ENCODE data around the gene PET100.
"Not testable (repeated sequence)": the region's sequence is repeated elsewhere in the genome, so short reads cannot be mapped to it uniquely, and the experiment has no call there.

Gene PET100

GRCh38 chr19:7643629-7644549, 14.3 kb downstream of the PET100 start:
- not testable (repeated sequence) for H3K27ac Mint-ChIP-seq; ATAC-seq (replicated peaks); DNase-seq; H3K9me3 Mint-ChIP-seq; H3K27me3 Mint-ChIP-seq; H3K4me3 Mint-ChIP-seq
- Mint-ChIP-seq H3K36me3 (peaks cover 55 to 74% of the 10 kb centered on the region in 2 donors), H3K4me1 (peaks cover 15 to 17% of the 10 kb centered on the region in 2 donors)

GRCh38 chr19:7644550-7644877, 14.9 kb downstream of the PET100 start:
- Mint-ChIP-seq H3K27ac (no peak overlapping the region), H3K9me3 (peaks cover 0 to 2% of the 10 kb centered on the region in 2 donors), H3K4me3 (no peak overlapping the region), H3K36me3 (peaks cover 52 to 67% of the 10 kb centered on the region in 2 donors), H3K27me3 (no peaks in the 10 kb centered on the region), H3K4me1 (peaks cover 9 to 13% of the 10 kb centered on the region in 2 donors)
- no peak for DNase-seq
- ATAC-seq (replicated peaks), result no peak

DNA sequence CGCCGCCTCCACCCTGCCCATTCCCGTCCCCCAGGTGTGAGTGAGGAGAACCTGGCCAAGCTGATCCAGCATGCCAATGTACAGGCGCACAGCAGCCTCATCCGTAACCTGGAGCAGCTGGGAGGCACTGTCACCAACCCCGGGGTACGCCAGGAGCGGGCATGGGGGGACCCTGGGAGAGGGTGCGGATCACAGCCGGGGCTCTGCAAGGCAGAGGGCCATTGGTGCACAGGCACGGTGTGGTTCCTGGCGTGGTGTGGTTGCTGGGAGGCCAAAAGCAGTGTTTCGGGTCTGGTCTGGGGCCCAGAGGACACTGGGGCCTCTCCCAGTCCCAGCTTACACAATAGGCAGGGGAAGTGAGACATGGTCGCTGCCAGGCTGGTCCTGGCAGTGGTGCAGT, 15.6 kb downstream of the PET100 start:
- no peak overlapping the region for H3K4me3 Mint-ChIP-seq
- H3K36me3 Mint-ChIP-seq, result peaks cover 45 to 61% of the 10 kb centered on the region in 2 donors

GRCh38 chr19:7645656-7646425, 16.2 kb downstream of the PET100 start:
- Mint-ChIP-seq H3K4me3 (no peak overlapping the region), H3K4me1 (peaks cover 0 to 4% of the 10 kb centered on the region in 2 donors), H3K9me3 (peaks cover 0 to 2% of the 10 kb centered on the region in 2 donors), H3K27me3 (peaks cover 0 to 7% of the 10 kb centered on the region in 2 donors), H3K27ac (no peak overlapping the region), H3K36me3 (peaks cover 42 to 57% of the 10 kb centered on the region in 2 donors)
- DNase-seq, result no peak
- ATAC-seq (replicated peaks), result no peak

More for the DNA sequence above, 15.6 kb downstream of the PET100 start:
- DNase-seq, result no peak
- H3K4me1 Mint-ChIP-seq, result peaks cover 3 to 6% of the 10 kb centered on the region in 2 donors
- no peak overlapping the region for H3K27ac Mint-ChIP-seq
- ATAC-seq (replicated peaks), result peak in 1 of 2 donors; percentile 13
- H3K9me3 Mint-ChIP-seq, result peaks cover 0 to 2% of the 10 kb centered on the region in 2 donors
- H3K27me3 Mint-ChIP-seq, result peaks cover 0 to 4% of the 10 kb centered on the region in 2 donors

DNA sequence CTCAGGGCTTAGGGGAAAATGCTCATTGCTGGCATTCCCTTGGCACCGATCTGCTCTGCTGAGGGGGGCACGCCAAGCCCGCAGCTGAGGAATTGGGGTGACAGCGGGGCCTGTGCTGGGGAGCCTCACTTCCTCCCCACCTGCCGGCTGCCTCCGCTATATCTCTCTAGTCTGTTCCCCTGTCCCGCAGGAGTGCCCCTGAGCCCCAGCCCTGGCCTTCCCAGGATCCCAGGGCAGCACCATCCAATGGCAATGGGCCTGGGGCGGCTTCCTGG, 16.8 kb downstream of the PET100 start:
- Mint-ChIP-seq H3K9me3 (peaks cover 0 to 2% of the 10 kb centered on the region in 2 donors), H3K4me1 (peaks cover 0 to 4% of the 10 kb centered on the region in 2 donors), H3K27me3 (peaks cover 0 to 7% of the 10 kb centered on the region in 2 donors), H3K27ac (no peak overlapping the region), H3K4me3 (no peak overlapping the region), H3K36me3 (peaks cover 42 to 57% of the 10 kb centered on the region in 2 donors)
- no peak for DNase-seq
- ATAC-seq (replicated peaks), result no peak

GRCh38 chr19:7647156-7647555, 17.6 kb downstream of the PET100 start:
- peaks cover 0 to 7% of the 10 kb centered on the region in 2 donors for H3K27me3 Mint-ChIP-seq
- H3K27ac Mint-ChIP-seq, result no peak overlapping the region
- ATAC-seq (replicated peaks), result no peak
- H3K36me3 Mint-ChIP-seq, result peaks cover 39 to 53% of the 10 kb centered on the region in 2 donors
- peaks cover 3 to 5% of the 10 kb centered on the region in 2 donors for H3K4me1 Mint-ChIP-seq
- no peak overlapping the region for H3K4me3 Mint-ChIP-seq
- DNase-seq, result no peak
- peaks cover 0 to 2% of the 10 kb centered on the region in 2 donors for H3K9me3 Mint-ChIP-seq

GRCh38 chr19:7648265-7649014, 18.8 kb downstream of the PET100 start:
- H3K4me3 Mint-ChIP-seq, result no peak overlapping the region
- peaks cover 0 to 7% of the 10 kb centered on the region in 2 donors for H3K27me3 Mint-ChIP-seq
- H3K36me3 Mint-ChIP-seq, result peaks cover 33 to 41% of the 10 kb centered on the region in 2 donors
- H3K9me3 Mint-ChIP-seq, result no peaks in the 10 kb centered on the region
- peaks cover 7 to 8% of the 10 kb centered on the region in 2 donors for H3K4me1 Mint-ChIP-seq
- DNase-seq, result no peak
- no peak overlapping the region for H3K27ac Mint-ChIP-seq
- ATAC-seq (replicated peaks), result no peak

DNA sequence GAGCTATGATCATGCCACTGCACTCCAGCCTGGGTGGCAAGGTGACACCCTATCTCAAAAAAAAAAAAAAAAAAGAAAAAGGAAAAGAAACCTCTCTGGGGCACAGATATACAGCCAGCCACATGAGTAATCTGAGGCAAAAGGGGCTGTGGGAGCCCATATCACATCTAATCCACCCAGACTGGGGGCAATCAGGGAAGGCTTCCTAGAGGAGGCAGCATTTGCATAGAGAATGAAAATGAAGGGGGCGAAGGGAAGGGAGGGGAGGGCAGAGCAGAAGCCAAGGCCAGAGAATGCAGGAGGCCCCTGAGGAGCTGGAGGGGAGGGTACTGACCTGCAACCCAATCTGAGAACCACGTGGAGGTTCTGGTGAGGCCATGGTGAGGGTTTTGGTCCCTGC, 20.6 kb downstream of the PET100 start:
- Mint-ChIP-seq H3K4me1 (peaks cover 7 to 8% of the 10 kb centered on the region in 2 donors), H3K9me3 (no peaks in the 10 kb centered on the region), H3K27me3 (peaks cover 0 to 7% of the 10 kb centered on the region in 2 donors), H3K27ac (peak overlapping the region; percentile 20), H3K4me3 (no peak overlapping the region), H3K36me3 (peaks cover 18 to 25% of the 10 kb centered on the region in 2 donors)
- DNase-seq, result no peak
- ATAC-seq (replicated peaks), result no peak

DNA sequence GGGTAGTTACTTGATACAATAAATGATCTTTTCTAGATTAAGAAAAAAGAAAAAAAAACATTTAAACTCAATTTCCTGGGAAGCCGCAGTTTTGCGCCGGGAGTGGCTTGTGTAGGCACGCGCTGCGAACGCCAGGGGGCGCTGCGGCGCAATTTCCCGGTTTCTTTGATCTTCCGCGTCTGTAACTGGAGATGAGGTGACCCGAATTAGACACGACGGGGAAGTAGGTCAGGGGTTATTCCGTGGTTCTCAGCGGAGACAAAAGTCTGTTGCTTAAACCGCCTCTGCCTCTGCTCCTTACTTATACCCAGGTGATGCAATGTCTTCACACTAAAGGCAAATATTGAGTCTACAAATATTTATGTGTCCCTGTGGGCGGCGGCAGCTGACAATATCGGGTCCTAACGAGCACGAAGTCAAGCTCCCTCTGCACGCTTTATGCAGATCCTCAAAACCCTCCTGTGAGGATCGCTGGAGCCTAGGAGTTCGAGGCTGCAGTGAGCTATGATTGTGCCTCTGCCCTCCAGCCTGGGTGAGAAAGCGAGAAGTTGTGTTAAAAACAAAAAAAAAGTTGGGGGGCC, 22.6 kb downstream of the PET100 start:
- Mint-ChIP-seq H3K9me3 (no peaks in the 10 kb centered on the region), H3K27ac (peak overlapping the region; percentile 92)

GRCh38 chr19:7654401-7654800, 24.8 kb downstream of the PET100 start:
- DNase-seq (no peak), ATAC-seq (replicated peaks) (no peak)
- Mint-ChIP-seq H3K4me1 (peaks cover 9 to 23% of the 10 kb centered on the region in 2 donors), H3K27ac (no peak overlapping the region), H3K4me3 (no peak overlapping the region), H3K27me3 (peaks cover 0 to 7% of the 10 kb centered on the region in 2 donors), H3K36me3 (peaks cover 0 to 2% of the 10 kb centered on the region in 2 donors), H3K9me3 (no peaks in the 10 kb centered on the region)

More for the DNA sequence above, 22.6 kb downstream of the PET100 start:
- peaks cover 12 to 14% of the 10 kb centered on the region in 2 donors for H3K36me3 Mint-ChIP-seq
- peak overlapping the region; percentile 78 for H3K4me3 Mint-ChIP-seq
- ATAC-seq (replicated peaks), result peak; percentile 84 to 87
- H3K4me1 Mint-ChIP-seq, result peaks cover 6 to 10% of the 10 kb centered on the region in 2 donors
- peaks cover 0 to 7% of the 10 kb centered on the region in 2 donors for H3K27me3 Mint-ChIP-seq
- peak; percentile 67 for DNase-seq

GRCh38 chr19:7655581-7655980, 26.0 kb downstream of the PET100 start:
- Mint-ChIP-seq H3K27ac (peak overlapping the region; percentile 32), H3K36me3 (peaks cover 0 to 2% of the 10 kb centered on the region in 2 donors), H3K4me3 (no peak overlapping the region), H3K9me3 (no peaks in the 10 kb centered on the region), H3K27me3 (no peaks in the 10 kb centered on the region), H3K4me1 (peaks cover 9 to 23% of the 10 kb centered on the region in 2 donors)
- ATAC-seq (replicated peaks) (no peak), DNase-seq (no peak)

DNA sequence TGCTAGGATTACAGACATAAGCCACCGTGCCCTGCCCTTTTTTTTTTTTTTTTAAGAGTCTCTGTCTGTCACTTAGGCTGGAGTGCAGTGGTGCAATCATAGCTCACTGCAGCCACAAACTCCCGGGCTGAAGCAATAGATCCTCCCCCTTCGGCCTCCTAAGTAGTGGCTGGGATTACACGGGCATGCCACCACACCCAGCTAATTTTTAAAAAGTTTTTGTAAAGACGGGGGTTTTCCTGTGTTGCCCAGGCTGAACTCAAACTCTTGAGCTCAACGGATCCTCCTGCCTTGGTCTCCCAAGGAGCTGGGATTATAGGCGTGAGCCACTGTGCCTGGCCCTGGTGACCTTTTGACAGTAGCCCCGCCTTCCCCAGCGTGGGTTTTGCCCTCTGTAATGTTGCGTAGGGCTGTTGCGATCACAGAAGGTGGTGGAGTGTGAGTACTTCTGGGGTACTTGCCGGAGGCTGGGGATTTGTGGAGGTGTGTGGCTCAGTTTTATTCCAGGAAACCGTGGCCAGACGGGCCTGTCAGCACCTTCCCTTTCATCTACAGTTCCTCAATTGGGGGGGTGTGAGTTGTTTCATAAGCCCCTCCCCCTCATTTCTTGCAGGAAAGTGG, 27.6 kb downstream of the PET100 start:
- Mint-ChIP-seq H3K27ac (peak overlapping the region; percentile 90), H3K27me3 (no peaks in the 10 kb centered on the region), H3K4me1 (peaks cover 7 to 19% of the 10 kb centered on the region in 2 donors), H3K9me3 (no peaks in the 10 kb centered on the region), H3K4me3 (peak overlapping the region; percentile 13 to 82), H3K36me3 (peaks cover 0 to 2% of the 10 kb centered on the region in 2 donors)
- peak; percentile 44 for DNase-seq
- peak; percentile 53 to 68 for ATAC-seq (replicated peaks)

DNA sequence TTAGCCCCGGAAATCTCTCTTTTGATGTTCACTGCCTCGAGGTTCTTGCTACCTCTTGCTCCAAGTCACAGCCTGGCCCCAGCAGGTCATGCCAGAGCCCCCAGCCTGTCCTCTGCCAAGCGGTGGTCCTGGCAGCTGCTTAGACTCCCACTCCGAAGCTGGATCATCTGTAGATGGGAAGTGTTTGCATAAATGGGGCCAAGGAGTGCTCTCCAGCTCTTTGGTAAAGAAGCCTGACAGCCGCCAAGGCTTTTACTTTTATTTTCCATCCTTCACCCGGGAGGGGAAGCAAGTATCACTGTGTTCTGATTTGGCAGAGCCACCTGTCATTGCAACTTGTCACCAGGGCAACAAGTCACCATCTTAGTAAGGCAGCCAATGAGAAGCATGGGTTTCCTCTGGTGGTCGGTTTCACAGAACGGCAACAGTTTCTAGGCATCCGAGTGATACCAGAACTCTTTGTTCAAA, 28.7 kb downstream of the PET100 start:
- H3K36me3 Mint-ChIP-seq, result no peaks in the 10 kb centered on the region
- H3K27ac Mint-ChIP-seq, result peak overlapping the region; percentile 90
- no peaks in the 10 kb centered on the region for H3K27me3 Mint-ChIP-seq
- peaks cover 5 to 15% of the 10 kb centered on the region in 2 donors for H3K4me1 Mint-ChIP-seq
- DNase-seq, result peak; percentile 70
- no peaks in the 10 kb centered on the region for H3K9me3 Mint-ChIP-seq
- H3K4me3 Mint-ChIP-seq, result peak overlapping the region; percentile 78 to 82
- ATAC-seq (replicated peaks), result peak; percentile 97 to 99
